Stimulated activated CD4-positive, alpha-beta T cell treated with anti-CD3 and anti-CD28 coated beads, Interleukin-1b, Interleukin-23, amount 100 ng/mL, for 48 hours (primary cell): ENCODE data around the gene GMPPA.
A peak's percentile ranks its signal among the peaks of the same experiment; 100 is the strongest.

Source experiments
- DNase-seq: peaks from one replicate; pipeline ENCODE4 v3.0.0-alpha.2; 2020

GMPPA gene

DNA sequence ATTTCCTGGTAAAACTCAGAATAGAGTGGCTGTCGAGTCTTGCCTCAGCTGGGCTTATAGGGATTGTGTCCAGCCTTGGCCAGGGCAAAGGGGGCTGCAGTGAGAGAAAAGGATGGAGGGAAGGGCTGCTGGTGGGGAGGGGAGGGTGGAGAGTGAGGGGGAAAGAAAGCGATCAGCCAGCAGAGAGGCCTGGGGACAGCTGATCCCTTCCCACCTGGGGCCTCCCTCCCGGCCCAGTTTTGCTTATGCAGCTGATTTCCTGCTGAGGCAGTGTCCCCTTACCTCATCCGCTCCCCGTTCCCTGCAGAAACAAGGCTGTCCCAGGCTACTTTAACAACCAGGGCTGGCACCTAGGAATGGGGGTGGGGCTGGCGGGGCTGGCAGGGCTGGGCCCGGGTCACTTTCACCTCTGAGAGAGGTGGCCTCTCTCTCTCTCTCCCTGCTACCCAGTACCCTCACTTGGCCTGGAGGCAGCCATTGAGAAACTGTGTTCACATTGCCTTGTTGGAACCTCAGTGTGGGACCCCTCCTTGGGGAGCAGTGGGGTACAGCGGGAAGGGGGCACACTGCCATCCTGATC lies 12.2 kb upstream of the GMPPA start:
- DNase-seq: no peak

GRCh38 chr2:219488149-219488843 lies 10.4 kb upstream of the GMPPA start:
- no peak for DNase-seq

DNA sequence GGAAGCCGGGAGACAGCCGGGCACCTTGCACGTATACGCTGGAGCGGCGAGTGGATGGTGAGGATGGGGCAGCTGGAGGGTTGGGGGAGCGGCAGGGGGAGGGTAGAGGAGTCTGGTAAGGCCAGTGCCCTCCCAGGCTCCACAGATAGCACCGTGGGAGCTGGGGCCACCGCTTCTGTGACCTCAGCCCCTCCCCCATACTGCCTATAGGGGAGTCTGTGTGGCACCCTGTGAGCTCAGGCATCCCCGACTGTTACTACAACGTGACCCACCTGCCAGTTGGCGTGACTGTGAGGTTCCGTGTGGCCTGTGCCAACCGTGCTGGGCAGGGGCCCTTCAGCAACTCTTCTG lies 9.9 kb upstream of the GMPPA start:
- no peak for DNase-seq

- DNase-seq: no peak
Measured at GRCh38 chr2:219489315-219489714, 9.4 kb upstream of the GMPPA start.

GRCh38 chr2:219490186-219490585 lies 8.5 kb upstream of the GMPPA start:
- DNase-seq: no peak

GRCh38 chr2:219490600-219491130 lies 8.0 kb upstream of the GMPPA start:
- DNase-seq: no peak

- no peak for DNase-seq
Measured at GRCh38 chr2:219491278-219491963, 7.3 kb upstream of the GMPPA start.

GRCh38 chr2:219492575-219492974 lies 6.1 kb upstream of the GMPPA start:
- DNase-seq: no peak

DNA sequence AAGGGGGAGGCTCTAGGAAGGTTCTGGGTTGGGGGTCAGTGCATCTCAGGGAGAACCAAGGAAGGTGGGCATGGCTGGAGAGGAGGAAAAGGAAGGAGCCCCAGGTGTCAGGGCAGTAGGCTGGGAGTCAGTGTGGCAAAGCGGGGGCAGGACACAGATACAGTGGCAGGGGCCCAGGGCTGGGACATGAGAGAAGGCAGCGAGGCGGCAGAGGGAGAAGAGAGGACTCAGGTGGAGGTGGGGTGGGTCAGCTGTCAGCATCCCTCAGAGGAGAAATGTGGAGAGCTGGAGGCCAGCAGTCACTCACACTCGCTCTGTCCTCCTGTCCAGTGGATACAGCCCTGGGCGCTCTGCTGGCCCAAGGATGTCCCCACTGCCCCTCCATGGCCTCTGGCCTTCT lies 5.6 kb upstream of the GMPPA start:
- no peak for DNase-seq

- no peak for DNase-seq
Measured at GRCh38 chr2:219494952-219495530, 3.6 kb upstream of the GMPPA start.

DNA sequence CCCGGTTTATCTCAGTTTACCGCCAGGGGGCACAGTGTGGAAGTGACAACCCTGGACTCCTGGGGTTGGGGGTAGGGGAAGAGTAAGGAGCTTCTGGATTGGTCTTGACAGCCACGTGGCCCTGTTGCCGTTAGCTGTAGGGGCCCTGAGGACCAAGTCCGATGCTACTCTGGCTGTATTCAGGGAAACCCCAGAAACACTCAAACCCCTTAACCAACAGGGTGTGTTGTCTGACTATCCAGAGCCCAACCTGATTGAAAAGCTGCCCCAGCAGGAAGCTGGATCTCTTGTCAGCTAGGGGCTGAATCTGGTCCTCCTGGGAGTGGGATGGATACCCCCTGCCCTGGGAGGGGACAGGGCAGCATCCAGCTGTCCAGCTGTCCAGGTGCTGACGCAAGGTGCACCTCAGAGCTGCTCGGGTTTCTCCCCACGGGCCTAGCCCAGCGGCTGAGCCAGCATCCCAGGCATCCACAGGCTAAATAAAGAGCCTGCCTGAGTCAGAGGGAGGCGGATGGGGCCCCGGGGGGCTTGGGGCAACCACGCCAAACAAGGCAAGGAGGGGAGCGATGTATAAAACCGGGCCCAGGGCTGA lies 3.1 kb upstream of the GMPPA start:
- DNase-seq: peak; percentile 66

- no peak for DNase-seq
Measured at GRCh38 chr2:219496247-219496824, 2.4 kb upstream of the GMPPA start.

- no peak for DNase-seq
Measured at GRCh38 chr2:219496825-219497494, 1.7 kb upstream of the GMPPA start.

GRCh38 chr2:219497495-219498279 lies 1.0 kb upstream of the GMPPA start:
- no peak for DNase-seq

DNA sequence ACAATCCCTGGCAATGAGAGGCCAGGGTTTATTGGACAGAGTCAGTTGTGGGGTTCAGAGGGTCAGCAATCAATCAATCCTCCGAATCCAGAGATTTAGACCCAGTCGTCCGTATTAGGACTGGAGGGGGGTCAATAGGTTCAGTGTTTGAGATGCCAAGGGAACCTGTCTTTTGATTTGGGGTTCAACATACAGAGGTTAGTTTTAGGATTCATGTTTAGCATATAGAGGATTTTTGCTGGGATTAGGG lies 292 bp downstream of the GMPPA start:
- DNase-seq: no peak

GRCh38 chr2:219499555-219499954 lies 864 bp downstream of the GMPPA start:
- no peak for DNase-seq

DNA sequence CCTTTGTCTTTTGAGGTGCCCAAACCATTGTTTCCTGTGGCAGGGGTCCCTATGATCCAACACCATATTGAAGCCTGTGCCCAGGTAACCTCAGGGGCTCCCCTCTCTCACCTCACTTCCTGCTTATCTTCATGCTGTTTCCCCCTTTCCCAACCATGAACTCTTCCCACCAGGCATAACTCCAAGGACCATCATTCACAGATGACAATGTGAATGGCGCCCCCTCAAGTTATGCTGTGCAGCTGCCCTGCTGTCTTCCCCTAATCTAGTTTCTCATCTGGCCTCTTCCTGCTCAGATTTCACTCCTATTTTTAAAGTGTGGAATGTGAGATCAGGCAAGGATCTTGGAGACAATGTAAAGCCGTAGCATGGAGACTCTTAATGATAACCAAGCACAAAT lies 1.4 kb downstream of the GMPPA start:
- DNase-seq: no peak

DNA sequence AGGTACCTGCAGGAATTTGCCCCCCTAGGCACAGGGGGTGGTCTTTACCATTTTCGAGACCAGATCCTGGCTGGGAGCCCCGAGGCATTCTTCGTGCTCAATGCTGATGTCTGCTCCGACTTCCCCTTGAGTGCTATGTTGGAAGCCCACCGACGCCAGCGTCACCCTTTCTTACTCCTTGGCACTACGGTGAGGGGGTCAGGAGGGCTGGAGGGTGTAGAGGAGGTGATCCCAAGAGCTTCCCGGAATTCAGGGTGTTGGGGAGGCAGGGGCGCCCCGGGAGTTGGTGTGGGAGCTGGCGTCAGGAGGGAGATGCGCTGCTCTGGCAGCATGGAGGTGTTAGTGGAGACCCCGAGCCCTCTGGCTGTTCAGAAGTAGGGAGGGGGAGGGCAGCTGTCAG lies 3.2 kb downstream of the GMPPA start:
- no peak for DNase-seq

DNA sequence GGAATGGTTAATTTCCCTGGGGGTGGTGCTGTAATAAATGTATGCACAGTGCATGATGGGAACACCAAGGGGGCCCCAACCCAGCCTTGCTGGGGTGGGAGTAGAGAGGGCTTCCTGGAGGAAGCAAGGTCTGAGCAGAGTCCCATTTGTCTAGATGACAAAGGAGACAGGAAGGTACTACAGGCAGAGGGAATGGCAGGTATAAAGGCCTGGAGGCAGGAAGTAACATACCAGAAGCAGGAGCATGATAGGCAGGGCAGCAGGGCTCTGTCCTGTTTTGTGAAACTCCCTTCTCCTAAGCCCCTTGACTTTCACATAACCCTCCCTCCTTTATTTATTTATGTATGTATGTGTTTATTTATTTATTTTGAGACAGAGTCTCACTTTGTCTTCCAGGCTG lies 3.9 kb downstream of the GMPPA start:
- no peak for DNase-seq

DNA sequence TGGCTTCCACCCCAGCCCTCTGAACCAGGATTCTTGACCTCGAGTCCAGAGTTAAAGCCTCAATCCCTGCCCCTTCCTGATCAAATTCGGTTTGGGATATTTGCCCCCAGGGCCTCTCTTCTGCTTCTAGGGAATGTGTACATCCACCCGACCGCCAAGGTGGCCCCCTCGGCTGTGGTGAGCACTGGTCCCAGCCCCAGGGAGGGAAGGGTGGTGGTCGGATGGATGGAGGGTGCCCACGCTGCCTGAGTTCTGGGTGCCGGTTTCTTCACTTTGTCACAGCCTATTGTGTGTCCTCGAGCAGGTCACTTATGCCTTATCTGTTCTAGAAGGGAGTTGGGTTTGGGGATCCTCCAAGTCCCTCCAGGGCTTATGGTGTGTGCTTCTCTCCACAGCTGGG lies 6.9 kb downstream of the GMPPA start:
- no peak for DNase-seq

DNA sequence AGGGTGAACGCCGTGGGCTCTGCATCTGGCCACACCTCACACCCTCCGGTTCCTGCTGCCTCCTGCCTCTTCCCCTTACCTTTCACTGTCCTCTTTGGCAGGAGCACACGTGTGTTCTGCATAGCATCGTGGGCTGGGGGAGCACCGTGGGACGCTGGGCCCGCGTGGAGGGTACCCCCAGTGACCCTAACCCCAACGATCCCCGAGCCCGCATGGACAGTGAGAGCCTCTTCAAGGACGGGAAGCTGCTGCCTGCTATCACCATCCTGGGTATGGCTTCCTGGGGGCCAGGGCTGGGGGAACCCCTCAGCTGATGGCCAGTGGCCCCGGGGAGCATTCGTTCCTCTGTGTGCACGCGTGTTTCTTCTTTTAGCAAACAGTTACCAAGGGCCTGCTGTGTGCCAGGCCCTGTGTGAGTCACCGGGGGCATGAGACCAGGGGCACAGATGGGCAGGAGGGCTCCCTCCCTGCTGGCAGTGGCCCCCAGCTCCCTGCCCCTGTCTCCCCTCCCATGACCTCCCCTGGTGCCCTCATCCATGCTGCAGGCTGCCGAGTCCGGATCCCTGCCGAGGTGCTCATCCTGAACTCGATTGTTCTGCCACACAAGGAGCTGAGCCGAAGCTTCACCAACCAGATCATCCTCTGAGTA lies 7.6 kb downstream of the GMPPA start:
- DNase-seq: no peak
